Caco-2 (cell line): ENCODE measurements around the gene HECTD3. TPM values are rescaled to one million over a fixed set of nuclear protein-coding genes. Genes with fewer than 3 reads are reported as not detected.

ENCODE experiments used
- BruUV-seq: library from RNA; stranded (reverse); fragments of 400-500 nt; replicated peaks from 2 replicates; lab custom pipeline; 2021; lab: Mats Ljungman, UMichigan
- CTCF ChIA-PET: fragments of 300-600 bp; sonication (Branson Sonifier 250); formaldehyde crosslinking; loops from one replicate; lab custom pipeline; 2022; ENCODE audit warnings: antibody characterized with exemption; lab: Charles Lee
- POLR2A ChIA-PET: fragments of 300-600 bp; sonication (Branson Sonifier 250); formaldehyde crosslinking; loops from one replicate; lab custom pipeline; 2022; ENCODE audit warnings: antibody characterized with exemption; lab: Charles Lee
- DNase-seq, 2 experiments: peaks; one replicate each; pipeline versions ENCODE4 v3.0.0 to v3.0.0-alpha.2; 2020 to 2022
- H3K27me3 ChIP-seq: replicated peaks from 2 replicates; pipeline ENCODE4 v1.6.0; 2011; ENCODE audit warnings: low read length; ENCODE audit not compliant: control insufficient read depth, insufficient read depth
- H3K36me3 ChIP-seq: 2 replicates; pipeline ENCODE4 v1.5.1; 2011; ENCODE audit warnings: low read length; ENCODE audit not compliant: control insufficient read depth, insufficient read depth
- H3K4me1 ChIP-seq: fragments of 250-450 bp; sonication (Bioruptor Pico); 2 replicates; pipeline ENCODE4 v1.5.1; 2020; ENCODE audit warnings: mild to moderate bottlenecking
- H3K4me3 ChIP-seq: 2 replicates; pipeline ENCODE4 v1.5.1; 2011; ENCODE audit warnings: low read depth, mild to moderate bottlenecking, control low read depth, low read length
- H3K9me3 ChIP-seq: fragments of 250-450 bp; sonication (Bioruptor Pico); 2 replicates; pipeline ENCODE4 v1.5.1; 2020; ENCODE audit warnings: mild to moderate bottlenecking, moderate library complexity
- H3K27ac Mint-ChIP-seq: one replicate; pipeline ENCODE4 v1.8.0; 2022; ENCODE audit warnings: mixed read lengths; ENCODE audit not compliant: unreplicated experiment
- H3K27me3 Mint-ChIP-seq: one replicate; pipeline ENCODE4 v1.8.0; 2022; ENCODE audit warnings: mixed read lengths; ENCODE audit not compliant: insufficient read depth, unreplicated experiment
- H3K36me3 Mint-ChIP-seq: one replicate; pipeline ENCODE4 v1.8.0; 2022; ENCODE audit warnings: mild to moderate bottlenecking, mixed read lengths; ENCODE audit not compliant: insufficient read depth, unreplicated experiment
- H3K4me1 Mint-ChIP-seq: one replicate; pipeline ENCODE4 v1.8.0; 2022; ENCODE audit warnings: low read depth, mixed read lengths; ENCODE audit not compliant: unreplicated experiment
- H3K4me3 Mint-ChIP-seq: one replicate; pipeline ENCODE4 v1.8.0; 2022; ENCODE audit warnings: mild to moderate bottlenecking, moderate library complexity, mixed read lengths; ENCODE audit not compliant: unreplicated experiment
- H3K9me3 Mint-ChIP-seq: one replicate; pipeline ENCODE4 v1.8.0; 2022; ENCODE audit warnings: mixed read lengths; ENCODE audit not compliant: unreplicated experiment
- CTCF ChIP-seq, 2 experiments: fragments of 200-600 bp in 1 of 2; IDR thresholded peaks; 1 replicate in 1 of 2; 2 replicates in 1 of 2; pipeline versions ENCODE4 v1.5.1 to v1.8.0; 2011 to 2022; ENCODE audit warnings: antibody characterized with exemption in 1 of 2, control low read depth in 1 of 2, inconsistent platforms in 1 of 2, low read depth in 1 of 2, low read length in 1 of 2, mild to moderate bottlenecking in 1 of 2, moderate library complexity in 1 of 2; ENCODE audit not compliant: insufficient read depth in 1 of 2, severe bottlenecking in 1 of 2, unreplicated experiment in 1 of 2
- intact Hi-C: fragments of 100-400 bp; cut with micrococcal nuclease; formaldehyde crosslinking; loops from one replicate; pipeline ENCODE4 v1.10.0; 2022; ENCODE audit not compliant: unreplicated experiment
- total RNA-seq: library from RNA; stranded (reverse); gene quantifications from 2 replicates; pipeline ENCODE4 v1.2.3, GENCODE V29; 2022

Gene HECTD3
- total RNA-seq, 1 experiment from 2014 or later = 29.4 TPM

DNA sequence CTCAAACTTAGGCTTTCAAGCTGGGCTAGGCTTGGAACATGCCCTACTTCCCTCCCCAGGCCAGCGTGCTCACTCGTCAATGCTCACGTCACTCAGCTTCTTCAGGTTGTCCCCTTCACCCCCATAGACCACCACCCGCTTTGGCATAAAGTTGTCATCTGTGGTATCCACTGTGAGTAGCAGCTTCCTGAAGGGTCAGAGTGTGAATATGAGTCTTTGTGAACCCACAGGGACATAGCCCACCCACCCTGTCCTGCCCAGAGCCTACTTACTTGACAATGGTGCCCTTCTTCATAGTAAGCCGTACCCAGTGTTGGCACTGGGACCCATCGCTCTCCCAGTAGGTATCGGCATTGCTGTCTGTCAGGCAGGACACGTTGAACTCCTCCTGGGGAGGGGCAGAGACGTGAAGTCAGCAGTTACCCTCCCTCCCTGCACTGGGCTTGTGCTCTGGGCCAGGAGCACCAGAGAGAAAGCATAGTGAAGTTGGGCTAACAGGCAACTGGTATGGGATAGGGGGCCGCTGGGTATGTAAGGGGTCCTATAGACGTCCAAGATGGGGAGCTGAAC, 1.7 kb downstream of the HECTD3 start:
- TF ChIP-seq CTCF (IDR thresholded peaks at IDR 0.05; ENCODE audit: insufficient read depth in 1 of 2, low read depth in 1 of 2, low read length in 1 of 2, severe bottlenecking in 1 of 2, unreplicated experiment in 1 of 2) = no peak
- no peak overlapping the region for H3K4me3 ChIP-seq
- Mint-ChIP-seq H3K36me3 (peaks cover 15% of the 10 kb centered on the region), H3K9me3 (no peaks in the 10 kb centered on the region), H3K4me1 (no peaks in the 10 kb centered on the region), H3K27me3 (no peaks in the 10 kb centered on the region), H3K4me3 (peak overlapping the region; percentile 71), H3K27ac (no peak overlapping the region)
- POLR2A ChIA-PET = no interaction called here
- intact Hi-C loops = no loop called here
- H3K36me3 ChIP-seq = no peaks in the 10 kb centered on the region
- H3K4me1 ChIP-seq = peaks cover 4% of the 10 kb centered on the region; the same call in 1 of the 2 replicates
- H3K27me3 ChIP-seq = no peaks in the 10 kb centered on the region
- DNase-seq = no peak
- no peaks in the 10 kb centered on the region for H3K9me3 ChIP-seq
- CTCF ChIA-PET = interaction anchor here (0.6 kb wide), 1 partner anchor 294 kb away, joined by 4 read pairs; no protein-coding TSS in a partner anchor
- no TSS peak for BruUV-seq

GRCh38 chr1:45008516-45008915, 2.6 kb downstream of the HECTD3 start:
- Mint-ChIP-seq H3K4me1 (no peaks in the 10 kb centered on the region), H3K27me3 (no peaks in the 10 kb centered on the region), H3K36me3 (peaks cover 13% of the 10 kb centered on the region), H3K9me3 (no peaks in the 10 kb centered on the region), H3K4me3 (no peak overlapping the region), H3K27ac (no peak overlapping the region)
- intact Hi-C loops = no loop called here
- Histone ChIP-seq H3K27me3 (no peaks in the 10 kb centered on the region), H3K4me3 (no peak overlapping the region), H3K9me3 (no peaks in the 10 kb centered on the region), H3K4me1 (peaks cover 4% of the 10 kb centered on the region; the same call in 1 of the 2 replicates), H3K36me3 (no peaks in the 10 kb centered on the region)
- CTCF ChIA-PET = no interaction called here
- DNase-seq = no peak
- no TSS peak for BruUV-seq
- TF ChIP-seq CTCF (IDR thresholded peaks at IDR 0.05; ENCODE audit: insufficient read depth in 1 of 2, low read depth in 1 of 2, low read length in 1 of 2, severe bottlenecking in 1 of 2, unreplicated experiment in 1 of 2) = no peak
- POLR2A ChIA-PET = no interaction called here

GRCh38 chr1:45008076-45008475, 3.0 kb downstream of the HECTD3 start:
- Mint-ChIP-seq H3K36me3 (peaks cover 17% of the 10 kb centered on the region), H3K9me3 (no peaks in the 10 kb centered on the region), H3K27me3 (no peaks in the 10 kb centered on the region), H3K4me3 (no peak overlapping the region), H3K27ac (no peak overlapping the region), H3K4me1 (no peaks in the 10 kb centered on the region)
- intact Hi-C loops = no loop called here
- Histone ChIP-seq H3K9me3 (no peaks in the 10 kb centered on the region), H3K4me1 (peaks cover 4% of the 10 kb centered on the region; the same call in 1 of the 2 replicates), H3K27me3 (no peaks in the 10 kb centered on the region), H3K4me3 (no peak overlapping the region), H3K36me3 (no peaks in the 10 kb centered on the region; the same call in 1 of the 2 replicates)
- no peak for DNase-seq
- ChIA-PET POLR2A (no interaction called here), CTCF (no interaction called here)
- no TSS peak for BruUV-seq
- TF ChIP-seq CTCF (IDR thresholded peaks at IDR 0.05; ENCODE audit: insufficient read depth in 1 of 2, low read depth in 1 of 2, low read length in 1 of 2, severe bottlenecking in 1 of 2, unreplicated experiment in 1 of 2) = no peak
